Hematopoietic multipotent progenitor cell treated with erythropoietin and hydrocortisone succinate and interleukin-3 and kit ligand, for 15 days (in vitro differentiated cells): ENCODE data around the gene FASTKD1.
"Not testable (repeated sequence)": the region's sequence is repeated elsewhere in the genome, so short reads cannot be mapped to it uniquely, and the experiment has no call there.

Experiments
- DNase-seq: peaks from one replicate; pipeline ENCODE4 v3.0.0-alpha.2; 2015; ENCODE audit warnings: low spot score

The FASTKD1 gene, protein sequence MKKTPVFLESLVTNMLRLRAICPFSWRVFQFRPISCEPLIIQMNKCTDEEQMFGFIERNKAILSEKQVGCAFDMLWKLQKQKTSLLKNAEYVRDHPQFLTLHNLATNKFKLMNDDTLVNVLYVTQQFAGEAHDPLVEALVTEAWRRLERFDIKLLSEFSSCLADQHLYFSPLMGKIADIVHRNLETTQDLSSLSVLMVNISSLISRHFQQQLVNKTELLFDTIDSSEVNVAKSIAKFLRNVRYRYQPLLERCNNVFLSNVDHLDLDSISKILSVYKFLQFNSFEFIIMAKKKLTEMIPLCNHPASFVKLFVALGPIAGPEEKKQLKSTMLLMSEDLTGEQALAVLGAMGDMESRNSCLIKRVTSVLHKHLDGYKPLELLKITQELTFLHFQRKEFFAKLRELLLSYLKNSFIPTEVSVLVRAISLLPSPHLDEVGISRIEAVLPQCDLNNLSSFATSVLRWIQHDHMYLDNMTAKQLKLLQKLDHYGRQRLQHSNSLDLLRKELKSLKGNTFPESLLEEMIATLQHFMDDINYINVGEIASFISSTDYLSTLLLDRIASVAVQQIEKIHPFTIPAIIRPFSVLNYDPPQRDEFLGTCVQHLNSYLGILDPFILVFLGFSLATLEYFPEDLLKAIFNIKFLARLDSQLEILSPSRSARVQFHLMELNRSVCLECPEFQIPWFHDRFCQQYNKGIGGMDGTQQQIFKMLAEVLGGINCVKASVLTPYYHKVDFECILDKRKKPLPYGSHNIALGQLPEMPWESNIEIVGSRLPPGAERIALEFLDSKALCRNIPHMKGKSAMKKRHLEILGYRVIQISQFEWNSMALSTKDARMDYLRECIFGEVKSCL

DNA sequence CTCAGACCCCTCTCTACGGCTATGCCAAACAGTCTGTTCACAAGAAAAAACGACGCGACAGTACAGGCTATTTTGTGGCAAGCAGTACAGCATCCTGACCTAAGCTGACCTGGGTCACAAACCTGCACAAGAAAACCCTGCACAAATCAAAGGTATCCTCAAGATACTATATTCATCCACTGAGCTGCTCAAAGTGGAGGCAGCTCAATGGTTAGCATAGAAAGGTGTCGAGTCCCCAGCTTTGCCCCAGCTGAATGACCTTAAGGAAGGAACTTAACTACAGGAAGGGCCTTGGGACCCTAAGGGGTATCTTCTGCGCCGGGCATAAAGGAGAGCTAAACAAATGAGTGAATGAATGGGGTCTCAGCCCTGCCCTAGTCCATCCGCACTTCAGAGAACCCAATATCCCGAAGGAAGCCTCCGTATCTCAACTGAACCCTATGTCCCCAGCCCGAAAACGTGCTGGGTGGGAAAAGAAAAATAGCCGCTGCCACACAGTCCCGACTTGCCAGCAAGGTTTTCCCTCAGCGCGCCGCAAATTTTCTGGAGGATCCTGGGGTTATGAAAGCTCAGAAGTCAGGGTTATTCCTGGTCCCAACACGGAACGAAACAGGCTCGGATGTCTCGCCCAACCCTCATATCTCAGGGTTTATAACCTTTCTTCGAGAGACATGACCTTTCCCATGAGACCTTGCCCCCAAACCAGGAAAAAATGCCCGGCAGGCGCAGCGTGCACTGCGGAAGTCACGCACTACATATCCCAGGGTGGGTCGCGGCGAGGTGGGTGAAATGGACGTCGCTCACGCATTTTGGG, at the start of gene FASTKD1:
TSS of gene FASTKD1 (minus strand) at position 706 of the 814 bp plus-strand sequence. CDS start 1,836 bp downstream, outside the sequence.
- DNase-seq = peak; percentile 91

DNA sequence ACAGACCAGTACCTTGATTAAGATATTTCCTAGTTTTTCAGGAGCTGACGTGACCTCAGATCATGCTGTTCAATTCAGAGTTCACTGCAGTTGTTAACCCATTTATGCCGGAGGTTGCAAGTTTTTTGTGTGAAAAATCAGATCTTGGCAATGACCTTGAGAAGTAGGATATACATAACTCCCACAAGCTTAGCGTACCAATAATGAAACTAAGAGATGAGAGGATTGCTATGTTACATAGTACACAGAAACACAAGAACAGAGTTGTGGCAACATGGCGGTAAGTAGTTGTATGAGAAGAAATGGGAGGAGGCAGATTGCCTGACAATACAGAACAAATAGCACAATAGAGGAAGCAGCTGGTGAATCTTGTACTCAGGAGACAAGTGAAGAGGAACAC, 49.6 kb upstream of the FASTKD1 start:
- DNase-seq = no peak

DNA sequence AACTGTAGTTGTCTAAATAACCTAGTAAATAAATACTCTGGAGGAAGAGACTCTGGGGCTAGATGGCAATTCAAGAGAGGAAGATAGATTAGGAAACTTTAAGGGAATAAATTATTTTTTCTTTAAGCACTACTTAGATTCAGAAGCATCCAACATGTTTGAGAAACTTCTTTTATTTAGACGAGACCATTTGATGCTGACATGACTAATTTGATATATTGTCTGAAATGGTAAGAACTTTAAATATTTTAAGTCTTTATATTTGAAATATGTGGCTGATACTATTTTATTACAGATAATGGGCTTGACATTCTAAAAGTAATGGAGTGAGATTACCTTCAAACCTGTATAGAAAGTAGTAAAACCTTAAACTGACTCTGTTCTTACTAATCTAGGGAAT, 46.8 kb upstream of the FASTKD1 start:
- no peak for DNase-seq

DNA sequence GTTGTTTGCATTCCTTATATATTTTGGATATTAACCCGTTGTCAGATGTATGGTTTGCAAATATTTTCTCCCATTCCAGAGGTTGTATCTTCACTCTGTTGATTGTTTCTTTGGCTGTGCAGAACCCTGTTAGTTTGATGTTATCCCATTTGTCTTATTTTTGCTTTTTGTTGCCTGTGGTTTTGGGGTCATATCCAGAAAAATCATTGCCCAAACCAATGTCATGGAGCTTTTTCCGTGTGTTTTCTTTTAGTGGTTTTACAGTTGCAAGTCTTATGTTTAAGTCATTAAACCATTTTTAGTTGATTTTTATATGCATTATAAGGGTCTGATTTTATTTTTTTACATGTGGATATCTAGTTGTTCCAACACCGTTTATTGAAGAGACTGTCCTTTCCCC, 46.3 kb upstream of the FASTKD1 start:
- DNase-seq = no peak

DNA sequence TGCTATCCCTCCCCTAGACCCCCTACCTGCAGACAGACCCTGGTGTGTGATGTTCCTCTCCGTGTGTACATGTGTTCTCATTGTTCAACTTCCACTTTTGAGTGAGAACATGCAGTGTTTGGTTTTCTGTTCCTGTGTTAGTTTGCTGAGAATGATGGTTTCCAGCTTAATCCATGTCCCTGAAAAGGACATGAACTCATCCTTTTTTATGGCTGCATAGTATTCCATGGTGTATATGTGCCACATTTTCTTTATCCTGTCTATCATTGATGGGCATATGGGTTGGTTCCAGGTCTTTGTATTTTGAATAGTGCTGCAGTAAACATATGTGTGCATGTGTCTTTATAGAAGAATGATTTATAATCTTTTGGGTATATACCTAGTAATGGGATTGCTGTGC, 42.3 kb upstream of the FASTKD1 start:
- DNase-seq = not testable (repeated sequence)

DNA sequence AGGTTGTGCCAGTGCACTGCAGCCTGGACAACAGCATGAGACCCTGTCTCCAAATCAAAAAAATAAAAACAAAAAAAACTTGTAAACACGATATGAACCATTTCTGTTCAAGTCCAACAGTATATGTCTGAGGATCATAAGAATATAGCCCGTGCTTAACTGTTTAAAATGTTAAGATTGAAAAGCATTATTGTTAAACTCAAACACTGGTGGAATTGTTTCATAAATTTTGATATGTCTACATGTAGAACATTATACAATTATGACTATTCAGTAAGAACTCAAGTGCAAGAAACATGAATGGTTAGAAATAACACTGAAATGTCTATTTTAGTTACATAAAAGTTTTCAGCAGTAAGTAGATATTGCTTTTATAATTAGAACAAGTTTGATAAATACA, 40.2 kb upstream of the FASTKD1 start:
- DNase-seq = no peak

DNA sequence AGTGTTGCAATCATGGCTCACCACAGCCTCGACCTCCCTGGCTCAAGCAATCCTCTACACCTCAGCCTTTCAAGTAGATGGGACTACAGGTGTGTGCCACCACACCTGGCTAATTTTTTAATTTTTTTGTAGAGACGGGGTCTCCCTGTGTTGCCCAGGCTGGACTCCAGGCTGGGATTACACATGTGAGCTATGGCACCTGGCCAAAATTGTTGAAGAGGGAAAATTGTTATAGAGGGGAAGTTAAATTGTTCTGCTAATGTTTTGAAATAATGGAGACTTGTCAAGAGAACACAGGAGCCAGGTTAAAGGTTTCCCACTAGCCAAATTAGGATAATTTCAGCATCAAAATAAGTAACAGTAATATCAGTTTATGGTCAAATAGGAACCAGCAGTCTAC, 35.6 kb upstream of the FASTKD1 start:
- no peak for DNase-seq

DNA sequence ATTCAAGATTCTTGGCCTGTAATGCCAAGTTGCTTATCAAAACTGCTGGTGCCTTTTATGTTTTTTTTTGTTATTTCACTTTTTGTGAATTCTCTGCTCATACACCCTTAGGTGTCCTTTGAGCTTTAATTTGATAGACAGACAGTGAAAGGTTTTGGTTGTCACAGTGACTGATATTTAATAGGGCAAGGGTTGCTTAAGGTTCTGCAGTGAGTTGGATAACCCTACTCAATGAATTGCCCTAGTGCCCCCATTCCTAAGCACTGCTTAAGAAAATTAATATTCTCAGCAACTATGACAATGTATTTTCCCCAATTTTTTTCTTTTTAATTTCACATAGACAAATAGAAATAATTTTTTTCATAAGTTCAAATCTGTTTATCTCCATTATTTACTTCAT, 25.9 kb upstream of the FASTKD1 start:
- no peak for DNase-seq

DNA sequence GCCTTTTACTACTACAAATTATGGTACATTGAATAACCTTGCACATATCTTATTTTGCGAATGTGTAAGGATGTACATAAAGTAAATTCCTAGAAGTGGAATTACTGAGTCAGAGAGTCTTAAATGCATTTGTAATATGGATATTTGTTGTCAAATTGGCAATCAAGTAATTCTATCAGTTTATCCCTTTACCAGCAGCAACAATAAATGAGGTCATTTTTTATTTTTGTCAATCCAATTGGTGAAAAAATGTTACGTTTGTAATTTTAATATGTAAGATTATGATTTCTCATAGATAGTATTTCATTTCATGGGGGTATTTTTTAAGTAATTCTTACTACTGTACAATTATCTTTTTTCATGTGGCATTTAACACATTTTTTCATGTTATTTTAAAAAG, 25.3 kb upstream of the FASTKD1 start:
- DNase-seq = no peak

DNA sequence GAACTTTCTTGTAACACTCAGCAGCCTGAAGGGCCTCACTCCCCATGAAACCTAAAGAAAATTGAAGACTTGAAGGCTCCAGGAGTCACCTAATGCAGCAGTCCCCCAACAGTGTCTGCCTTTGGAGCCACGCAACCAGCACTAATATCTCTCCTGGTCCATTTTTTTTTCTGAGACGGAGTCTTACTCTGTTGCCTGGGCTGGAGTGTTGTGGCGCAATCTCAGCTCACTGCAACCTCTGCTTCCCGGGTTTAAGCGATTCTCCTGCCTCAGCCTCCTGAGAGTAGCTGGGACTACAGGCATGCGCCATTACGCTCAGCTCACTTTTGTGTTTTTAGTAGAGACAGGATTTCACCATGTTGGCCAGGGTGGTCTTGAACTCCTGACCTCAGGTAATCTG, 22.9 kb upstream of the FASTKD1 start:
- not testable (repeated sequence) for DNase-seq

DNA sequence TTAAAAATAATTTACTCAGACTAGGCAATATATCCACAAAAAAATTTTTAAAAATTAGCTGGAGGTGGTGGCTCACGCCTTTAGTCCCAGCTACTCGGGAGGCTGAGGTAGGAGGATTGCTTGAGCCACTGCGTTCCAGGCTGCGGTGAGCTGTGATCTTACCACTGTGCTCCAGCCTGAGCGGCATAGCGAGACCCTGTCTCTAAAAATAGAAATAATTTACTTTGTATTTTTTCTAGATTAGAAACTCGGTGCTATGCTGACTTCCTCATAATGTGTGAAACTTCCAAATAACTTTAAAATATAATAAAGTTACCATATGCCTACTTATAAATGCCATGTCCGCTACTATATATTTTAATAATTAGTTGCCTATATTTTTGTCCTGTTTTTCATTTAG, 17.1 kb upstream of the FASTKD1 start:
- no peak for DNase-seq

DNA sequence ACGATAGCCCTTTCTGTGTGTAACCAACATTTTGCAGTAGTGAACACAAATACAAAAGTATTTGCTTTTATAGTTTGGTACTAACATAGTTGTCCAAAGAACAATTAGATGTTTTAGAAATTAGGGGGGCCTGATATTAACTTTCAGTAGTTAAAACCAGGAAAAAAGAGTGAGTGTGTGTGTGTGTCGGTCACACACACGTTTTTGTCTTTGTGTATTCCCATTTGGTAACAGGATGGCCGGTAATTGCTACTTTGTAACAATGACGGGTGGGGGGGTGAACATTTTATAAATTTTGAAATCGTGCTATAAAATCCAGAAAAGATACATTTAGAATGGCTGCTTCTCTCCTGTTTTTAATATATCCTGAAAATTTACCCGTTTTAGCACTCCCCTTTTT, 12.0 kb upstream of the FASTKD1 start:
- no peak for DNase-seq

DNA sequence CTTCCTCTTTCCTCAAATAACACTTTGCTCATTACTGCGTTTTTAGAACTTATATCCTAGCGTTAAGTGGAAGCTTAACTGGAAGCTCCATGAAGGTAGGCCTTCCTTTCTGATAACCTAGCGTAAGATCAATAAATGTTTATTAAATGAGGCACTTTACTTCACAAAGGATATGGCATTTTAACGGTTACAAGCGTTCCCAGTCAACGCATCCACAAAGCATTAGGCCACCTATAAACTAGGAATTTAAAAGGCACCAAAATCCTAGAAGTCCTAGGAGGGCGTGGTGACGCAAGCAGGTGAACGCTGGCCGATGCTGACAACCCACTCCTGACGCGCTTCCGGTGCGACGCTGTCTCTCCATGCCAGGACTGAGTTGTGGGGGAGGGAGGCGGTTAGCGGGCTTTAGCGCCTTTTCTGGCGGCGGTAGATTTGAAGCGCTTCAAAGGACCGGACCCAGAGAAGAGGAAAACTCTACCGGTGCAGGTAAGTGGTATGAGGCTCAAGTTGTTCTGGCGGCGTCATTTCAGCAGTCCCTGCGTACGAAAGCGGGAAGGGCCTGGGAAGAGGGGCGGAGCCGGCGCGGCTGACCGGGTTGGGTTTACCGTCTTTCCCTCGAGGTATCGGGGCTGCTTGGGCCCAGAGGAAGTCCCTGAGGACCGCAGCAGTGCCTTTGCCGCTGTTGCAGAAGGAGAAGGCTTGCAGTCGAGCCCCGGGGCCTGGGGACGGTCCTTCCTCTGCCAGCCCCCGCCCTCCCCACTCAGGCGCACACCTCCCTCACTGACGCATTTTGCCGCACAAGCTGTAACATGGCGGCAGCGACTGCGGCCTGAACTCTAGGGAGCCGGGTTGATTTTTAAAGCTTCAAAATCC, 10.6 kb upstream of the FASTKD1 start, which contains the start of gene PPIG:
TSS of gene PPIG (plus strand) at position 347 of the 873 bp plus-strand sequence. CDS start 19,691 bp downstream, outside the sequence.
- DNase-seq = peak; percentile 89

DNA sequence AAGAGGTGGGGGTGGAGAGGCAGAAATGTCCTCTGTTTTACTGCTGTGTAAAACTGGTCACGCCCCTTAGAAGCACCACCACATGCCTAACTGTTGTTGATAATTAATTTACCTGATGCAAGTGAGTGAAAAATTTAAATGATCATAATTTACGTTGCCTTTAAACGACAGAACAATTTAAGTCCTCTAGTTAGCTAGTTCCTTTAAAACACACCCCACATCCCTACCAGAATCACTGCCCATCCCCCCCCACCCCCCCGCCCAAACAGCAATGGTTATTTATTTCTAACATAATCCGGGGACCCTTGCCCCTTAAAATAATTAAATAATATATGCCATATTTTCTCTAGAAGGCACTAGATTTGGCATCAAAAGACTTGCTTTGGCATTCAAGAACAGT, 9.9 kb upstream of the FASTKD1 start:
- no peak for DNase-seq

DNA sequence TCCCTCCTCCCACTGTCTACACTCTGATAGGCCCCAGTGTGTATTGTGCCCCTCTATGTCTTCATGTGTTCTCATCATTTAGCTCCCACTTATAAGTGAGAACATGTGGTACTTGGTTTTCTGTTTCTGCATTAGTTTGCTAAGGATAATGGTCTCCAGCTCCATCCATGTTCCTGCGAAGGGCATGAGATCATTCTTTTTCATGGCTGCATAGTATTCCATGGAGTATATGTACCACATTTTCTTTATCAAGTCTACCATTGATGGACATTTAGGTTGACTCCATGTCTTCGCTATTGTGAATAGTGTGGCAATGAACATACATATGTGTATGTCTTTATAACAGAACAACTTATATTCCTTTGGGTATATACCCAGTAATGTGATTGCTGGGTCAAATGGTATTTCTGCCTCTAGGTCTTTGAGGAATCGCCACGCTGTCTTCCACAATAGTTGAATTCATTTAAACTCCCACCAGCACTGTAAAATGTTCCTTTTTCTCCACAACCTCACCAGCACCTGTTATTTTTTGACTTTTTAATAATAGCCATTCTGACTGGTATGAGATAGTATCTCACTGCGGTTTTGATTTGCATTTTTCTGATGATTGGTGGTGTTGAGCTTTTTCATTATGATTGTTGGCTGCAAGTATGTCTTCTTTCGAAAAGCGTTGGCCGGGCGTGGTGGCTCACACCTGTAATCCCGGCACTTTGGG, 9.0 kb upstream of the FASTKD1 start:
- DNase-seq = not testable (repeated sequence)

DNA sequence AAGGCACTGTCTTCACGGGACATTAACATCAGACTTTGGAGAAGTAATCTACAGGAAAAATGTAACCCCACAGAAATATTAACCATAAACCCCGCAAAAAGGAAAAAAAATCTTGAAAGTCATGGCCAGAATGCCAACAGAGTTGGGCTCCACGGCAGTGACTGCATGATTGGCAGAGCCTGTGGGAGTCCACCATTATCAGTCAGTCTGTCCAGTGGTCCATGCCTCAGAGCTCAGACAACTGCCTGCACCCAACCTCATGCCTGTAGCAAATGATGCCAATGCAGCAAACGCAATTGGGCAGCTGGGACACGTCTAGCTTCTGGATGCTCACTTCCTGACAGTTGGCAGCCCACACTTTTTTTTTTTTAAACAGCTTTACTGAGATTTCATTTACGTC, 5.4 kb upstream of the FASTKD1 start:
- no peak for DNase-seq

DNA sequence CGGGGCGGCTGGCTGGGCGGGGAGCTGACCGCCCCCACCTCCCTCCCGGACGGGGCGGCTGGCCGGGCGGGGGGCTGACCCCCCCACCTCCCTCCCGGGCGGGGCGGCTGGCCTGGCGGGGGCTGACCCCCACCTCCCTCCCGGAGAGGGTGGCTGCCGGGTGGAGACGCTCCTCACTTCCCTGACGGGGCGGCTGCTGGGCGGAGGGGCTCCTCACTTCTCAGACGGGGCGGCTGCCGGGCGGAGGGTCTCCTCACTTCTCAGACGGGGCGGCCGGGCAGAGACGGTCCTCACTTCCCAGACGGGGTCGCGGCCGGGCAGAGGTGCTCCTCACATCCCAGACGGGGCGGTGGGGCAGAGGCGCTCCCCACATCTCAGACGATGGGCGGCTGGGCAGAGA, 1.6 kb upstream of the FASTKD1 start:
- not testable (repeated sequence) for DNase-seq

DNA sequence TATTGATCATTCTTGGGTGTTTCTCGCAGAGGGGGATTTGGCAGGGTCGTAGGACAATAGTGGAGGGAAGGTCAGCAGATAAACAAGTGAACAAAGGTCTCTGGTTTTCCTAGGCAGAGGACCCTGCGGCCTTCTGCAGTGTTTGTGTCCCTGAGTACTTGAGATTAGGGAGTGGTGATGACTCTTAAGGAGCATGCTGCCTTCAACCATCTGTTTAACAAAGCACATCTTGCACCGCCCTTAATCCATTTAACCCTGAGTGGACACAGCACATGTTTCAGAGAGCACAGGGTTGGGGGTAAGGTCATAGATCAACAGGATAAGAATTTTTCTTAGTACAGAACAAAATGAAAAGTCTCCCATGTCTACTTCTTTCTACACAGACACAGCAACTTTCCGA, 874 bp upstream of the FASTKD1 start:
- not testable (repeated sequence) for DNase-seq

DNA sequence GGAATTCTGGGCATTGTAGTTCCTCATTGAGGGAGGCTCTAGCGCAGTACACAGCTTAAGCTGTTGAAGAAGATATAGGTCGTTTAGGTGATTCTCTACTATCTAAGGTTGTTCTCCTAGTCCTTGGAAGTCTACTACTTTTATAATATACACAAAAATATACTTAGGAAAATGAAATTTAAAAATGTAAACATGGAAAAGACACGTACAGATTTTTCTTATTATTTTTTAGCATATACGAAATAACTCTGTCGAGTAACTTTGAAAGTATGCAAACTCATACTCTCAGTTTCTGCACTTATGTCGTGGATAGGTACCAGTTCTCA, 272 bp upstream of the FASTKD1 start:
- DNase-seq = no peak

DNA sequence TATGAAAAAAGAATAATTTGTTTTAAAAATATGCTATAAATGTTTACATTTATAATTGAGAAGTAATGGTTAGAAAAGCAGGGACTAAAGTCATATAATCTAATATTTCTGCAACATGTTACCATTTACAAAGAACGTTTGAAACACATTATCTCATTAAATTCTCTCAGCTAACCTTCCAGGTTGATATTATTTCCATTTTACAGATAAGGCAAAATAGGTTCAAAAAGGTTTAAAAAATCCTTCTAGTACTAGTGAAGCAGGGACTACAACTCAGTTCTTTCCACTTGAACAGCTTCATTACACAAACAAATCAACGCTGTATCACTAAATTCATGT, 875 bp downstream of the FASTKD1 start:
- no peak for DNase-seq

DNA sequence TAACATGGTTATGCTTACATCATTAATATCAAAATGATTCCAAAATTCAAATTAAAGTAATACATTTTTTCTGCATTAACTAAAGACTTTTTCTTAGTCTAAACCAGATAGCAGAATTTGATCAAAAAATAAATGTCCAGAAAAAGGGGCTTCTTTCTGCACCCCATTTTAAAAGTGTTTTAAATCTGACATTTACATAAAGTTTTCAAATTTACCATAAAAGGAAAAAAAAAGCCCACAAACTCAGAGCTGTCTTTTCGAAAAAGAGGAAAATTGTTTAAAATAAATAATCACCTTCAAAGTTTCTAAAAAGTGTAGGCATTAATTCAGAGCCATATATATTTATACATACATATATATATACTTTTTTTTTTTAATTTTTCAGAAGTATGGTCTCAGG, 1.5 kb downstream of the FASTKD1 start:
- DNase-seq = no peak
